ENCODE results near the gene AGPAT2.

DNA sequence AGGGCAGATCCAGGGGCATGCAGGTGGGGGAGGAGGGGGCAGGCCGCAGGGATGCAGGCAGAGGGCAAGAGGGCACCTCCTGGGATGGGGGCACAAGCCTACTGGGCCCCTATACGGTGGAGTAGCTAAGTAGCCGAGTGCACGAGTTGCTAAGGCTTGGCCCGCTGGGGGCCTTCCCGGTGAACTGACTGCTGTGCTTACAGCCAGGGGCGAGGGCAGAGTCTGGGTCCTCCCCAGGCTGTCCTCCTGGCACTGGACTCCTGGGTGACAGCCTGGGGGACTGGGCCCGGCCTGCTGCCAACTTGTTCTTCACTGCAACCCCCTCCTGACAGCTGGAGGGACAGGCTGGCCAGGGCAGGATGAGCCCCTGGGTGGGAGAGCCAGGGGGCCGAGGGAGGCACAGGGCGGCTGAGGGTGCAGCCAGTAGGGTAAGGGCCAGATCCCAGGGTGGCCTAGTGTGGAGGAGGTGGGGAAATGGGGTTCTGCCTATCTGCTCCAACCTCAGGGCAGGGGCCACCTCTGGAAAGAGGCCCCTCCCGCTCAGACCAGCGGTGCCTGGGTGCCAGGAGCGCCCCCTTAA is 26.2 kb downstream of the AGPAT2 start:
- TF ChIP-seq EP300 (IDR thresholded peaks at IDR 0.05; ENCODE audit: borderline replicate concordance in 1 of 2, low read depth in 1 of 2, low read length in 1 of 2) (no peak), SIN3A (IDR thresholded peaks at IDR 0.05; ENCODE audit: borderline replicate concordance, low read depth, low read length) (no peak), MAX (IDR thresholded peaks at IDR 0.05; ENCODE audit: low read depth) (no peak), TCF12 (IDR thresholded peaks at IDR 0.05) (no peak), RAD21 (IDR thresholded peaks at IDR 0.05; ENCODE audit: low read length) (no peak)
- TF ChIP-seq, protein P1, sequence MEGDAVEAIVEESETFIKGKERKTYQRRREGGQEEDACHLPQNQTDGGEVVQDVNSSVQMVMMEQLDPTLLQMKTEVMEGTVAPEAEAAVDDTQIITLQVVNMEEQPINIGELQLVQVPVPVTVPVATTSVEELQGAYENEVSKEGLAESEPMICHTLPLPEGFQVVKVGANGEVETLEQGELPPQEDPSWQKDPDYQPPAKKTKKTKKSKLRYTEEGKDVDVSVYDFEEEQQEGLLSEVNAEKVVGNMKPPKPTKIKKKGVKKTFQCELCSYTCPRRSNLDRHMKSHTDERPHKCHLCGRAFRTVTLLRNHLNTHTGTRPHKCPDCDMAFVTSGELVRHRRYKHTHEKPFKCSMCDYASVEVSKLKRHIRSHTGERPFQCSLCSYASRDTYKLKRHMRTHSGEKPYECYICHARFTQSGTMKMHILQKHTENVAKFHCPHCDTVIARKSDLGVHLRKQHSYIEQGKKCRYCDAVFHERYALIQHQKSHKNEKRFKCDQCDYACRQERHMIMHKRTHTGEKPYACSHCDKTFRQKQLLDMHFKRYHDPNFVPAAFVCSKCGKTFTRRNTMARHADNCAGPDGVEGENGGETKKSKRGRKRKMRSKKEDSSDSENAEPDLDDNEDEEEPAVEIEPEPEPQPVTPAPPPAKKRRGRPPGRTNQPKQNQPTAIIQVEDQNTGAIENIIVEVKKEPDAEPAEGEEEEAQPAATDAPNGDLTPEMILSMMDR (IDR thresholded peaks at IDR 0.05), result no peak
- TF ChIP-seq, protein P2, sequence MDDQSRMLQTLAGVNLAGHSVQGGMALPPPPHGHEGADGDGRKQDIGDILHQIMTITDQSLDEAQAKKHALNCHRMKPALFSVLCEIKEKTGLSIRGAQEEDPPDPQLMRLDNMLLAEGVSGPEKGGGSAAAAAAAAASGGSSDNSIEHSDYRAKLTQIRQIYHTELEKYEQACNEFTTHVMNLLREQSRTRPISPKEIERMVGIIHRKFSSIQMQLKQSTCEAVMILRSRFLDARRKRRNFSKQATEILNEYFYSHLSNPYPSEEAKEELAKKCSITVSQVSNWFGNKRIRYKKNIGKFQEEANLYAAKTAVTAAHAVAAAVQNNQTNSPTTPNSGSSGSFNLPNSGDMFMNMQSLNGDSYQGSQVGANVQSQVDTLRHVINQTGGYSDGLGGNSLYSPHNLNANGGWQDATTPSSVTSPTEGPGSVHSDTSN (IDR thresholded peaks at IDR 0.05), result no peak
